ENCODE measurements around the gene CD6. TPM values are rescaled to one million over a fixed set of nuclear protein-coding genes. Genes with fewer than 3 reads are reported as not detected.

Gene CD6
- total RNA-seq, 1 donor from 2014 or later, result 0.23 TPM

DNA sequence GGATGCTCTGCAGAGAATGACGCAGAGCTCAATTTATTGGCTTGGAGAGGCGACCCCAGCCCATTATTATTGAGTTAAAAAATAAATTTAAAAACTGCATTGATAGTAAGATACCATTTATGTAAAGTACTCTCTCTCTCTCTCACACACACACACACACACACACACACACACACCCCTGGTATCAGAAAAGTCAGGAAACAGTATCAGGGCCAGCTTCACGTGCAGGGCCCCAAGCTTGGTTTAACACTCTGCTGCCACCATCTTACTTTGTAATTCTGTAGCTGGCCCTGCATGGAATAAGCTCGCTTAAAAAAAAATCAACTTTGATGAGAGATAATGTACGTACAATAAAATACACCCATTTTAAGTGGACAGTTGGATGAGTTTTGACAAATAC lies 71.1 kb downstream of the CD6 start:
- H3K4me3 ChIP-seq (ENCODE audit: low read depth, low read length), result no peak overlapping the region
- TF ChIP-seq, protein P1, sequence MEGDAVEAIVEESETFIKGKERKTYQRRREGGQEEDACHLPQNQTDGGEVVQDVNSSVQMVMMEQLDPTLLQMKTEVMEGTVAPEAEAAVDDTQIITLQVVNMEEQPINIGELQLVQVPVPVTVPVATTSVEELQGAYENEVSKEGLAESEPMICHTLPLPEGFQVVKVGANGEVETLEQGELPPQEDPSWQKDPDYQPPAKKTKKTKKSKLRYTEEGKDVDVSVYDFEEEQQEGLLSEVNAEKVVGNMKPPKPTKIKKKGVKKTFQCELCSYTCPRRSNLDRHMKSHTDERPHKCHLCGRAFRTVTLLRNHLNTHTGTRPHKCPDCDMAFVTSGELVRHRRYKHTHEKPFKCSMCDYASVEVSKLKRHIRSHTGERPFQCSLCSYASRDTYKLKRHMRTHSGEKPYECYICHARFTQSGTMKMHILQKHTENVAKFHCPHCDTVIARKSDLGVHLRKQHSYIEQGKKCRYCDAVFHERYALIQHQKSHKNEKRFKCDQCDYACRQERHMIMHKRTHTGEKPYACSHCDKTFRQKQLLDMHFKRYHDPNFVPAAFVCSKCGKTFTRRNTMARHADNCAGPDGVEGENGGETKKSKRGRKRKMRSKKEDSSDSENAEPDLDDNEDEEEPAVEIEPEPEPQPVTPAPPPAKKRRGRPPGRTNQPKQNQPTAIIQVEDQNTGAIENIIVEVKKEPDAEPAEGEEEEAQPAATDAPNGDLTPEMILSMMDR (conservative IDR thresholded peaks at IDR 0.05; ENCODE audit: low read depth, low read length), result no peak
- no peak for DNase-seq (ENCODE audit: low read depth)

DNA sequence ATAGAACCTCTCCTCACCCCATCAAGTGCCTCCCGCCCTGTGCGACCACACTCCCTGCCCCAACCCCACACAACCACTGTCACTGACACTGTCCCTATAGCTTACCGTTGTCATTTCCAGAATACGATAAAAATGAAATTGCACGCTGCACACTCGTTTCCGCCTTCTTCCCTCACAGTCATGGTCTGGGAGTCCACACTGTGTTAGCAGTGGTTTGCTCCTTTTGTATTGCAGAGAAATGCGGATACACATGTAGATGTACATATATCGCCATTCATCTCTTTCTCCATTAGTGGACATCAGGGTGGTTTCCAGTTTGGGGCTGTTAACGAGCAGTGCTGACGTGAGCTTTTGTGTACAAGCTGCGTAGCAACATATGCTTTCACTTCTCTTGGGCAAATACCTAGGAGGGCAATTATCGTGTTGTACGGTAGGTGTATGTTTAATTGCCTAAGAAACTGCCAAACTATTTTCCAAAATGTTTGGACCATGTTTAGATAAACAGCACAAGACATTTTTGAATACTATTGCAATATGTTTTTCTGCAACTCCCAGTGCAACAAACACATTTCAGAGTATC lies 71.6 kb downstream of the CD6 start:
- DNase-seq (ENCODE audit: low read depth), result no peak
- H3K4me3 ChIP-seq (ENCODE audit: low read depth, low read length), result no peak overlapping the region
- TF ChIP-seq, protein P1 (conservative IDR thresholded peaks at IDR 0.05; ENCODE audit: low read depth, low read length), result no peak

DNA sequence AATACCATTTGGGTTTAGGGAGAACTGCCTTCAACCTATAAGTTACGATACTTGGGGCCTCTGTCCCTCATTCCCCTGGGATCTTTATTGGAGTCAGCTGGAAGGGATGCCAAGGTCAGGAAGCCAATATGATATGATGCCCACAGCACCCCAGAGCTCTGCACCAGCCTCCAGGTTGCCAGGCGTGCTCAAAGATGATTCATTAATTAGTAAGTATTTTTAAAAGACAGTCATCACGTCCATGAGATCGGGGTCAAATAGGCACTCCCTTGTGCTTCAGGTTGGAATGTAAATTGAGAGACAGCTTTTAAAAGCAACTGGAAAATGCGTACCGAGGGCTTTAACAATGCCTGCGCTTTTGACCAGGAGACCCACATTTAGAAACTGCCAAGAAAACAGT lies 73.8 kb downstream of the CD6 start:
- H3K4me3 ChIP-seq (ENCODE audit: low read depth, low read length), result no peak overlapping the region
- DNase-seq (ENCODE audit: low read depth), result no peak
- TF ChIP-seq, protein P1 (conservative IDR thresholded peaks at IDR 0.05; ENCODE audit: low read depth, low read length), result no peak

DNA sequence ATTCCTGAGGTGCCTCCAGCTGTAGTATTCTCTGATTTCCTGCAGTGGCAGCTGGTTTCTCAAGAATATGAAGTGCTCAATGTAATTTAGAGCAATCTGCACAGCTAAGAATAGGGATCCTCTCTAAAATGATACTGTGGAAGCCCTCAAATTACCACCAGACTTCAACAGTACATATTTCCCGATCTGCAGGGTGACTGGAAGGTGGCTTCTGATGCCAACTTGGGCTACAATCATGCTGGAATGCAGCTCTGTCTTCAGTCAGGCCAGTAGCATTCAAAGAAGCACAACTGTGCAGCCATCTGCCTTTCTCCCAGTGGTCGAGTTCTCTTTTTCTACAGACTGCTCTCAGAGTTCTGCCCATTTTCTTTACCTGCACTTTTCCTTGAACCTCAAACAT lies 75.4 kb downstream of the CD6 start:
- TF ChIP-seq, protein P1 (conservative IDR thresholded peaks at IDR 0.05; ENCODE audit: low read depth, low read length), result no peak
- no peak for DNase-seq (ENCODE audit: low read depth)
- no peak overlapping the region for H3K4me3 ChIP-seq (ENCODE audit: low read depth, low read length)

DNA sequence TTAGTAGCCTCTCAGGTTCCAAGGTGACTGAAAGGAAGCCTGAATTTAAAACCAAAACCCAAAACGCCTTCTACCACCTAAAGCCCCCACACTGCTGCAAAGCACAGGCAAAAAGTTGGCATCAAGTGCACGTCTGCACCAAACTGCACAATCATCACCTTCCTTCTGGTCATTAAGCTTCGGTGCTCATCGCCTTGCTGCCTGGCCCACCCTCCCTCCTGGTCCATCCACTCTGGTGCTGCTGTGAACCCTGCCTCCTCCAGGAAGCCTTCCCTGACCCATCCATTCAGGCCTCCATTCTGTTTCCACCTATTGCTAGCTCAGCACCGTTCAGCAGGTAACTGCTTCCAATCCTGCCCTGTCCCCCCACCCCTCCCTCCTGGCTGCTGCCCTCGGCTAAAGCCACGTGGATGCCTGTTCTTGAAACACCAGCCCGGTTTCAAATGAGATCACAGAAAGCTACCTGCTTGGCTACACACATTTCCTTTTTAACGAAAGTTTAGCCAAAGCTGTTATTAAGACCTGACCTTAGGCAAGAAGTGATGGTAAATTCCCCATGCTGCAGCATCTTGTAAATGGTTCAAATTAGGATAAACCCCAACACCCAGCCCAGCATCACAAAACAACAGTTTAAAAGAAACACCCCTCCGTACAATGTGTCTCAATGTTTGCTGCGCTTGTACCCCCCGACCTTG lies 77.0 kb downstream of the CD6 start:
- no peak overlapping the region for H3K4me3 ChIP-seq (ENCODE audit: low read depth, low read length)
- DNase-seq (ENCODE audit: low read depth), result no peak
- TF ChIP-seq, protein P1 (conservative IDR thresholded peaks at IDR 0.05; ENCODE audit: low read depth, low read length), result no peak

DNA sequence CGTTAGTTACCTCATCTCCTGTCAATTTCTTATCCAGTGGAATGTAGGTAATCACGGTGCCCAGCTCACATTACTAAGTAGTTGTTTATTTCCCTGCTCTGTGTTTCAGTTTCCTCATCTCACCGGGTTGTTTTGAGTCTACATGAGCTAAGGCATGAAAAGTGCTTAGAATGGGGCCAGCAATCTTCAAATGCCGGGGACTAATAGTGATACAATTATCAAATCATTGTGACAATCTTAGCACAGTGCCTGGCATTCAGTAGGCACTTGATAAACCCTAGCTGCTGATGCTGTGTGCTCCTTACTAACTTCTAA lies 77.5 kb downstream of the CD6 start:
- no peak overlapping the region for H3K4me3 ChIP-seq (ENCODE audit: low read depth, low read length)
- TF ChIP-seq, protein P1 (conservative IDR thresholded peaks at IDR 0.05; ENCODE audit: low read depth, low read length), result no peak
- DNase-seq (ENCODE audit: low read depth), result no peak

DNA sequence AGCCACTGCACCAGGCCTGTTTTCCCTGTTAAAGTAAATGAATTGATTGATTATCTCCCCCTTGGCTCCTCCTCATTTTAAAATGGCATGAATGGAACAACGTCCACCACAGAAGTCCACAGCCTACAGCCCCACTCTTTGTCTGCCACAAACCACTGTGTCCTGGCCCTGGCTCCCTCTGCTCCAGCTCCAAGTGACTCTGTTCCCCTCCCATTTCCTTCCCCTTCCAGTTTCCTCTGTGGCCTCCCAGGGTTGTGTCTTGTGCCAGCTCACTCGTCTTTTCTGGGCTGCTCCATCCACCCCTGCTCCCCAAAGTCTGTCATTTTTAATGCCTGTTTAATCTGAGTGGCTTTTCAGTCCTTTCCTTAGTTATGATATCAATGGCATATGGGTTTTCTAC lies 78.4 kb downstream of the CD6 start:
- DNase-seq (ENCODE audit: low read depth), result no peak
- no peak overlapping the region for H3K4me3 ChIP-seq (ENCODE audit: low read depth, low read length)
- TF ChIP-seq, protein P1 (conservative IDR thresholded peaks at IDR 0.05; ENCODE audit: low read depth, low read length), result no peak

Data from epithelial cell of proximal tubule (primary cell).